ENCODE measurements around the gene ZNF428. TPM values are rescaled to one million over a fixed set of nuclear protein-coding genes. Genes with fewer than 3 reads are reported as not detected.
A peak's percentile ranks its signal among the peaks of the same experiment; 100 is the strongest.

The ZNF428 gene
- total RNA-seq, 4 donors from 2014 or later: 33.9 to 54.1 (median 45.0) TPM

DNA sequence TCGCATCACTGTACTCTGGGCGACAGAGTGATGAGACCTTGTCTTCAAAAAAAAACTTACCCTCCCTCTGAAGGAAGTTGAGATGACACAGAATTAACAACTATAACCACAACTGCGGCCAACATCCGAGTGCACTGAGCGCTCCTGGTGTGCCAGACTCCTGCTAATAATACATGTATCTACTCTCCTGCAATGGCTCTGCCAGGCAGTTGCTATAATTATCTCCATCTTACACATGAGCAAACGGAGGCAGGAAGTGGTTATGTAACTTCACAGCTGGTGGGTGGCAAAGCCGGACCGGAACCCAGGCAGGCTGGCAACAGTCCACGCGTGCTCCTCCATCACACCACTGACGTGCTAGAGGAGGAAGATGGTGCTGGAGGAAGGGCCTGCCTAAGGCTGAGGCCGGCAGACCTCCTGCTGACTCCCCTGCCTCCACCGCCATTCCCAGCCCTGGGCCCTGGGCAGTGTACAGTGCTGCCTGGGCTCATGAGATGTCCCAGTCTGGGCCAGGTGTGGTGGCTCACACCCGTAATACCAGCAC, 56.7 kb downstream of the ZNF428 start:
- ATAC-seq: peak; percentile 80
- Histone ChIP-seq H3K4me1 (peaks cover 0 to 27% (median 0%) of the 10 kb centered on the region in 3 donors), H3K4me3 (no peak overlapping the region), H3K36me3 (peaks cover 0 to 44% of the 10 kb centered on the region in 2 donors), H3K9me3 (no peaks in the 10 kb centered on the region), H3K27ac (peak overlapping the region in 3 of 4 donors; percentile 63 to 71 (median 64)), H3K27me3 (no peaks in the 10 kb centered on the region)
- no peak for TF ChIP-seq EP300 (IDR thresholded peaks at IDR 0.05)
- TF ChIP-seq POLR2AphosphoS5 (IDR thresholded peaks at IDR 0.05): peak; percentile 37
- TF ChIP-seq, protein P1, sequence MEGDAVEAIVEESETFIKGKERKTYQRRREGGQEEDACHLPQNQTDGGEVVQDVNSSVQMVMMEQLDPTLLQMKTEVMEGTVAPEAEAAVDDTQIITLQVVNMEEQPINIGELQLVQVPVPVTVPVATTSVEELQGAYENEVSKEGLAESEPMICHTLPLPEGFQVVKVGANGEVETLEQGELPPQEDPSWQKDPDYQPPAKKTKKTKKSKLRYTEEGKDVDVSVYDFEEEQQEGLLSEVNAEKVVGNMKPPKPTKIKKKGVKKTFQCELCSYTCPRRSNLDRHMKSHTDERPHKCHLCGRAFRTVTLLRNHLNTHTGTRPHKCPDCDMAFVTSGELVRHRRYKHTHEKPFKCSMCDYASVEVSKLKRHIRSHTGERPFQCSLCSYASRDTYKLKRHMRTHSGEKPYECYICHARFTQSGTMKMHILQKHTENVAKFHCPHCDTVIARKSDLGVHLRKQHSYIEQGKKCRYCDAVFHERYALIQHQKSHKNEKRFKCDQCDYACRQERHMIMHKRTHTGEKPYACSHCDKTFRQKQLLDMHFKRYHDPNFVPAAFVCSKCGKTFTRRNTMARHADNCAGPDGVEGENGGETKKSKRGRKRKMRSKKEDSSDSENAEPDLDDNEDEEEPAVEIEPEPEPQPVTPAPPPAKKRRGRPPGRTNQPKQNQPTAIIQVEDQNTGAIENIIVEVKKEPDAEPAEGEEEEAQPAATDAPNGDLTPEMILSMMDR (IDR thresholded peaks at IDR 0.05): no peak
- TF ChIP-seq POLR2A (IDR thresholded peaks at IDR 0.05): no peak
- WGBS, 2 donors (ENCODE audit: low coverage in 1 of 2): 43 to 60% methylated on average over 5 to 7 of the region's 14 CpGs

DNA sequence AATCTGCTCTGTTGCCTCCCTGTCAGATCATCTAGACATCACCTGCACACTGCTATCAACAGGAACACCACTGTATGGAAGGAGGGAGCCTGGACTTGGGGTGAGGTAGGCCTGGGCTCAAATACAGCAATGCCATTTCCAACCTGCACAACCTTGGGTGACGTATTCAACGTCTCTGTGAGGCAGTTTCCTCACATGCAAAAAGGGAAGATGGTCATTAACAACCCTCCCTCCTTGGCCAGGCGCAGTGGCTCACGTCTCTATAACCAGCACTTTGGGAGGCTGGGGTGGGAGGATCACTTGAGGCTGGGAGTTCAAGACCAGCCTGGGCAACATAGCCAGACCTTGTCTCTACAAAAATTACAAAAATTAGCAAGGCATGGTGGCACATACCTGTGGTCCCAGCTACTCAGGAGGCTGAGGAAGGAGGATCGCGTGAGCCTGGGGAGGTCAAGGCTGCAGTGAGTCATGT, 57.2 kb downstream of the ZNF428 start:
- Histone ChIP-seq H3K9me3 (no peaks in the 10 kb centered on the region), H3K27me3 (no peaks in the 10 kb centered on the region), H3K27ac (peak overlapping the region in 3 of 4 donors; percentile 63 to 71 (median 64)), H3K4me1 (peaks cover 0 to 27% (median 0%) of the 10 kb centered on the region in 3 donors), H3K36me3 (peaks cover 0 to 48% of the 10 kb centered on the region in 2 donors), H3K4me3 (no peak overlapping the region)
- 67 to 79% methylated on average over 2 to 4 of the region's 6 CpGs for WGBS, 2 donors (ENCODE audit: low coverage in 1 of 2)
- no peak for TF ChIP-seq POLR2AphosphoS5 (IDR thresholded peaks at IDR 0.05)
- no peak for TF ChIP-seq POLR2A (IDR thresholded peaks at IDR 0.05)
- TF ChIP-seq, protein P1 (IDR thresholded peaks at IDR 0.05): no peak
- no peak for TF ChIP-seq EP300 (IDR thresholded peaks at IDR 0.05)
- ATAC-seq: no peak

DNA sequence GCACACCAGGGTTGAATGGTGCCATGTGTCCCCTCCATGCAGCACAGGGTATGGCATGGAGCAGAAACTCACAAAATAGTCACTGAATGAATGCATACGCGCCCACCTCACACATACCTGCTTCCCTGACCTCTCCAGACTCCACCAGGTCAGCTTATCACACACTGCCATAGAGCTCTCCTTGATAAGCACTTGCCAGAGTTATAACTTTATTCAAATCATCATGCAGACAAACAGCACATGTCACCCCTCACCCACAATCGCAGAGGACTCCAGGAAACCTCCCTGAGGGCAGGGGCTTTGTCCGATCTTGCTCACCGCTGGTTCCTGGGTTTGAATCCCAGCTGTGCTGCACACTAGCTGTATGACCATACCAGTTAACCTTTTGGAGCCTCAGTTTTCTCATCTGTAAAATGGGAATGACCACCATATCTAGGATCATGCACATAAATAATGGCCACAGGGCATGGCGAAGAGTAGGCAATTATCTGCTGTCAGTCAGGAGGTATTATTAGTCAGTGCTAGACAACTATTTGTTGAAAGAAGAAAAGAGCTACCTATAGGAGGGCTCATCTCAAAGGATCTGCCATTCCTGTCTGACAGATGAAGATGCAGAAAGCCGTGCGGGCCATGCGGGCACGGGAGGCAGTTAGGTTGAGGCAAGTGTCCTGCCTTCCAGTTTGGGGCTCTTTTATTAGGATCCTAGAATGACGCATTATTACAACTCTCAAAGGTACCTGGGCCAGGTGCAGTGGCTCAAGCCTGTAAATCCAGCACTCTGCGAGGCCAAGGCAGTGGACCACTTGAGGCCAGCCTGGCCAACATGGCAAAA, 58.1 kb downstream of the ZNF428 start:
- peaks cover 0 to 27% (median 0%) of the 10 kb centered on the region in 3 donors for H3K4me1 ChIP-seq
- no peak overlapping the region for H3K4me3 ChIP-seq
- no peaks in the 10 kb centered on the region for H3K9me3 ChIP-seq
- no peak for ATAC-seq
- peak overlapping the region in 1 of 4 donors; percentile 71 for H3K27ac ChIP-seq
- no peak for TF ChIP-seq EP300 (IDR thresholded peaks at IDR 0.05)
- no peaks in the 10 kb centered on the region for H3K27me3 ChIP-seq
- H3K36me3 ChIP-seq: peaks cover 0 to 56% of the 10 kb centered on the region in 2 donors
- 85 to 96% methylated on average over 9 to 12 of the region's 12 CpGs for WGBS, 2 donors (ENCODE audit: low coverage in 1 of 2)

DNA sequence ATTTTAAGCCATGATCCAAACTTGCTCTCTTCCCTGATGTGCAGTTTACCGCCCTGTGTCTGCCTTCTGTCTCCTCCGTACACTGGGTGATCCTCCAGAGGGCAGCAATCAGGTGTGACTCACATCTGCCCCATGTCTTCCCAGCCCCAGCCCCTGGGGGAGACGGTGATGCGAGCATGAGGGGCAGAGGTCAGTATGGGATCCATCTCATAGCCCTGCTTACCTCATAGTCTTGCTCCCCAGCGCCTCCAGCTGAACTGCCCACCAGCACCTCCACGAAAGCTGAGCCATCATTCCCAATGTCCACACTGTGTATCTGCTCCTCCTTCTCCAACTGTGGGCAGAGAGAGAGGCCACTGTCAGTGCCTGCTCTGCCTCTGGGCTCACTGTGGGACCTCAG, 58.7 kb downstream of the ZNF428 start:
- no peak overlapping the region for H3K27ac ChIP-seq
- WGBS, 2 donors (ENCODE audit: low coverage in 1 of 2): 65 to 87% methylated on average over 5 of the region's 6 CpGs
- no peak for ATAC-seq
- TF ChIP-seq, protein P1 (IDR thresholded peaks at IDR 0.05): no peak
- H3K4me1 ChIP-seq: peaks cover 0 to 27% (median 0%) of the 10 kb centered on the region in 3 donors
- no peak overlapping the region for H3K4me3 ChIP-seq
- H3K36me3 ChIP-seq: peaks cover 0 to 63% of the 10 kb centered on the region in 2 donors
- no peaks in the 10 kb centered on the region for H3K27me3 ChIP-seq
- H3K9me3 ChIP-seq: no peaks in the 10 kb centered on the region

Small RNA genes within 50 kb of the gene (small RNA-seq; reads per million reads assigned to genes)
- 0 reads per million in 4 donors for gene RN7SL368P

Other genes starting within 250 kb of the ZNF428 start
- not detected for gene TEX101, start 204.7 kb downstream of the ZNF428 start, total RNA-seq
- 1 to 10 TPM in 3 of 4 donors, under 1 TPM in 1; 0.39 to 8.4 (median 2.7) TPM for gene LYPD3, start 154.0 kb downstream of the ZNF428 start, total RNA-seq
- gene PHLDB3, start 114.9 kb downstream of the ZNF428 start, total RNA-seq: 10 to 100 TPM in 3 of 4 donors, 1 to 10 TPM in 1; 8.8 to 38.1 (median 14.9) TPM
- 10 to 100 TPM; 33.3 to 55.9 (median 52.3) TPM for gene ETHE1, start 92.4 kb downstream of the ZNF428 start, total RNA-seq
- 1 to 10 TPM in 1 of 4 donors, under 1 TPM in 1, not detected in 2; 0.66 to 3.3 TPM for gene ZNF575, start 86.4 kb downstream of the ZNF428 start, total RNA-seq
- 10 to 100 TPM; 17.9 to 31.0 (median 22.6) TPM for gene XRCC1, start 44.1 kb downstream of the ZNF428 start, total RNA-seq
- 1 to 10 TPM; 2.3 to 9.4 (median 6.7) TPM for gene PINLYP, start 43.8 kb downstream of the ZNF428 start, total RNA-seq
- 10 to 100 TPM; 25.5 to 38.5 (median 27.8) TPM for gene IRGQ, start 23.5 kb downstream of the ZNF428 start, total RNA-seq
- gene ZNF576, start 23.0 kb downstream of the ZNF428 start, total RNA-seq: 10 to 100 TPM; 10.8 to 19.9 (median 14.2) TPM
- under 1 TPM in 1 of 4 donors, not detected in 3; 0.13 TPM for gene SRRM5, start 7.5 kb downstream of the ZNF428 start, total RNA-seq
- gene CADM4, start 20.2 kb upstream of the ZNF428 start, total RNA-seq: 10 to 100 TPM; 19.8 to 52.5 (median 31.6) TPM
- gene PLAUR, start 50.5 kb upstream of the ZNF428 start, total RNA-seq: 10 to 100 TPM in 3 of 4 donors, 1 to 10 TPM in 1; 3.4 to 25.8 (median 15.7) TPM
- not detected for gene IRGC, start 96.4 kb upstream of the ZNF428 start, total RNA-seq
- gene SMG9, start 135.3 kb upstream of the ZNF428 start, total RNA-seq: 10 to 100 TPM in 3 of 4 donors, 1 to 10 TPM in 1; 8.9 to 25.9 (median 17.9) TPM
- gene KCNN4, start 161.3 kb upstream of the ZNF428 start, total RNA-seq: 1 to 10 TPM; 1.8 to 7.1 (median 3.4) TPM
- 1 to 10 TPM; 3.1 to 9.8 (median 5.2) TPM for gene LYPD5, start 182.8 kb upstream of the ZNF428 start, total RNA-seq
- gene ZNF283, start 207.7 kb upstream of the ZNF428 start, total RNA-seq: 10 to 100 TPM in 3 of 4 donors, 1 to 10 TPM in 1; 9.6 to 11.4 (median 10.5) TPM

Measured in gastroesophageal sphincter (tissue), 4 donors.